HG03521 (cell line): ENCODE data around the gene P2RX5.

Experiments used
- ATAC-seq: cut with Tn5 transposase; IDR thresholded peaks from one replicate; pipeline ENCODE4 v1.9.1; 2021; ENCODE audit warnings: mild to moderate bottlenecking, moderate library complexity; ENCODE audit not compliant: unreplicated experiment

P2RX5 gene

DNA sequence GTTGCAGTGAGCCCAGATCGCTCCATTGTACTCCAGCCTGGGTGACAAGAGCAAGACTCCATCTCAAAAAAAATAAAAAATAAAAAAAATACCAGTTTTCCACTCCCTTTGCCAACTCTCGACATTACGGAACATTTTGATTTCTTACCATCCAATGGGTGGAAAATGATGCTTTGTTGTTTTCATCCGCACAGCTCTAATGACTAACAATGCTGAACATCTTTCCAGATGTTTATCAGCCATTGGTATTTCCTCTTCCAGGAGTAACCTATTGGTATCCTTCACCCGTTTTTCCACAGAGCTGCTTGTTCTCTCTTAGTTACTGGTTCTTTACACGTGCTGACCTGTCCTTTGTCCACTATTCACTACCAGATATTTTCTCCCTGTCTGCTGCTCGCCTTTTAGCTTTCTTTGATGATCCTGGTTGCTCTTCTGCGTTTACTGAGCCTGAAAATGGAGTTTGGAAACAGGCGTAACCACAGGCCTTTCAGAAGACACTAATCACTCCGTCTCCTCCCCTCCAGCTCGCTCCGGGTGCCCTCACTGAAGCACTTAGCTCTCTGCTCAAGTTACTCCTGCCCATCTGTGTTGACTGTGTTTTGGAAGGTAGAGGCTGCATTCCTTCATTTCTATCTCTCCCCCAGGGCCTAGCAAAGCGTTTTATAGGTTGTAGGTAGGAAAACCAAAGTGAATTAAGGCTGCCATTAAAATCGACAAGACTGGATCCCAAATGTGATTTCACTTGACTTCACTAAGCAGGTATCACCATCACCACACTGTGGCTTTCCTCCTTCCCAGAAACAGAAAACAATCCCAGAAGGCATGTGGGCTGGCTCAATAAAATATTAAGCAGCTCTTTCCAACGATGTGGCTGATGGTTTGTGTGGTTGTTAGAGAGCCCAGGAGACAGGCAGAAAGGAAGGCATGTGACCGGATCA is 68.9 kb downstream of the P2RX5 start:
- no peak for ATAC-seq
